Measurements from ENCODE around the gene MARCKSL1.
A peak's percentile ranks its signal among the peaks of the same experiment; 100 is the strongest.
"Not testable (repeated sequence)": the region's sequence is repeated elsewhere in the genome, so short reads cannot be mapped to it uniquely, and the experiment has no call there.

Gene MARCKSL1

DNA sequence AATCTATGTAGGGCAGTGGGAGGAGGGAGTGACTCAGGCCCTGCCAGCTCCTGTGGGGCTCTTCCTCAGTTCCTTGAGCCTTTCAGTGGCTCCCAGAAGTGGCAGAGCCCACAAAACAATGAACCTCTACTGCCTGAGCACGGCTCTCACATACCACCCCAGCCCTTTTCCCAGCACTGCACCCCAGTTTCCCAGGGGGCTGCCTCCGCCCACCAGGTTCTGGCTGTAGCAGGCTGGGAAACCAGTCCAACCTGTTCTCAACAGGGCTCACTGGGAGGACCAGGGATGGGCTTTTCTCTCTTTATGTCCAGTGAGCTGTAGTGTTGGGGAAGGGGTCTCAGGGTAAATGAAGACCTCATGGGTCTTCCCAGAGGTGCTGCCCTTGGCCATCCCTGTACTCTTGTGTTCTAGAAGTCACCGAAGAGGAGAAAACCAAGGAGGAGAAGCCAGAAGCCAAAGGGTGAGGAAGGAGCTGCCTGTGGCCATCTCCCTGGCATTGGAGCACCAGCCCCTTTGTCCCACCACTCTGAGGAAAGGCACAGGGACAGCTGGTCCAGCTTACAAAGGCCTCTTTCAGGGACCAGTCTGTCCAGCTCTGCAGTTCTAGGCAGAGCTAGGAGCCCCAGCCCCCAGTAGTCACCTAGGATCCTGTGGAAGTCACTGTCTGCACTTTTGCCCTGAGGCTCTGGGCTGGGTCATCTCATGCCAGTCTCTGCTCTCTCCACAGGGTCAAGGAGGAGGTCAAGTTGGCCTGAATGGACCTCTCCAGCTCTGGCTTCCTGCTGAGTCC is 3.5 kb downstream of the MARCKSL1 start:
- no peak for DNase-seq (ENCODE audit: low spot score)

DNA sequence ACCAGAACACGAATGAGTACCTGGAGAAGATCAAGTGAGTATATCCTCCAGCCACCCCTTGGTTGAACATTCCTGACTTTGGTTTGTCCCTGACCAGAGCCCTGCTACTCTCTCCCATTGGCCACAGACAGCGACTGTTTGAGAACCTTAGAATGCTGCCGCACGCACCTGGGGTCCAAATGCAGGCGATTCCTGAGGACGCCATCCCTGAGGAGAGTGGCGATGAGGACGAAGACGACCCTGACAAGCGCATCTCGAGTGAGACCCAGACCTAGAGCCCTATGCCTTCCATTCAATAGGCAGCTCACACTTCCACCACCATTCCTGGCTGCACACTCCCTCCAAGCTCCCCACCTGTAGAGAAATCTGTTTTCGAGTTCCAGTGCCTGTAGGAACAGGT is 4.5 kb downstream of the MARCKSL1 start:
- no peak for DNase-seq (ENCODE audit: low spot score)

DNA sequence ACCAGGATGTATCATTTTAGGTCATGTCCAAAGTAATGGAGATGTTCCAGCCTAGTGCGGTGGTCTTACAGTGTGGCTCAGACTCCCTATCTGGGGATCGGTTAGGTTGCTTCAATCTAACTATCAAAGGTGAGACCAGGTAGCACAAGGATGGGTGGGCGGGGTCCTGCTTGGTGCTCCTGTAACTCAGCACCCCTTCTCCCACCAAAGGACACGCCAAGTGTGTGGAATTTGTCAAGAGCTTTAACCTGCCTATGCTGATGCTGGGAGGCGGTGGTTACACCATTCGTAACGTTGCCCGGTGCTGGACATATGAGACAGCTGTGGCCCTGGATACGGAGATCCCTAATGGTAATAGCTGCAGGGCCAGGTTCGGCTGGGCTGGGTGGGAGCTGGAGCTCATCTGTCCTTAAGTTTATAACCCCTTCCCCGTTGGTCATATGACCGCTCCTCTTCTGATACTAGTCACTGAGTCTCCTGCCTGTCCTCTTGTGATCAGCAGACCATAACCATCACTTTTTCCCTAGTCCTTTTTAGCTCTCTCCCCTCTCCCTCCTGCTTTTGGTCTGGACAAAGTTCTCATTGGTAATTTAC is 5.4 kb downstream of the MARCKSL1 start:
- no peak for DNase-seq (ENCODE audit: low spot score)

DNA sequence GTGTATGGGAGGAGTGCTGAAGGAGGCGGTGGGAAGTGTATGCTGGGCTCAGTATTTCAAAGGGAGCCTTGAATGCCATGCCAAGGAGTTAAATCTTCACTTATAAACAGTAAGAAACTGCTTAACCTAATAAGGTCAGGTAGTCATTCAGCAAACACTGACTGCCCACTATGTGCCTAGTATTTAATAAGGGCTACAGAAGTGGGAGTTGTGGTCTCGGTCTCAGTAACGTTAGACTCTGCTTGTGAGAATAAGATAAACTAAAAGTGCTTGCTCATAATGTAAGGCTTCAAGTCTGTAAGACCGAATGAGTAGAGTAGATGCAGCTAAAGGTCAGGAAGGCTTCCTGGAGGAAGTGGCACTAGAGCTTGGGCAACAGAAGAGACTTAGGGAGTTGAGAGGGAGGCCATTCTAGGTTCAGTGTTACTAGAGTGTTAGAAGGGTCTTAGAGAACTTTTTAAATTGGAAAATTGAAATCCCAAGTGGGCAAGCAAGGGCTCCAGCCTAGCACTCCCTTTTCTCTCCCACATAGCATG is 6.0 kb downstream of the MARCKSL1 start:
- DNase-seq (ENCODE audit: low spot score) = no peak

DNA sequence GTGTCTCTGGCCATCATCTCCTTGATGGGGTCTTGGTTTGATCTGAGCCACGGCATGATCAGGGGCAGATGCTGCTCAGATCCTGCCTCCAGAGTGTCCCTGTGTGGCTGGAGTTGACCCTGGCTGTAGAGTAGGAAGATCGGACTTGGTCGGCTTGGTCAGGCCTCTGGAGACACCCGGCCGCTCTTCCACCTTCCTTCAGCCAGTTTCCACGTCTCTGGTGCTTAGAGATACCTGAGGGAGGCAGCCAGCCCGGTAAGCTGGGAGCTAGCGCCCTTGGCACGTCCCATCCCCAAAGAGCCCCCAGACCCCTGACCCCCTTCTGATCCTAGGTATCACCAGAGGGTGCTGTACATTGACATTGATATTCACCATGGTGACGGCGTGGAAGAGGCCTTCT is 8.8 kb downstream of the MARCKSL1 start:
- DNase-seq (ENCODE audit: low spot score) = no peak

DNA sequence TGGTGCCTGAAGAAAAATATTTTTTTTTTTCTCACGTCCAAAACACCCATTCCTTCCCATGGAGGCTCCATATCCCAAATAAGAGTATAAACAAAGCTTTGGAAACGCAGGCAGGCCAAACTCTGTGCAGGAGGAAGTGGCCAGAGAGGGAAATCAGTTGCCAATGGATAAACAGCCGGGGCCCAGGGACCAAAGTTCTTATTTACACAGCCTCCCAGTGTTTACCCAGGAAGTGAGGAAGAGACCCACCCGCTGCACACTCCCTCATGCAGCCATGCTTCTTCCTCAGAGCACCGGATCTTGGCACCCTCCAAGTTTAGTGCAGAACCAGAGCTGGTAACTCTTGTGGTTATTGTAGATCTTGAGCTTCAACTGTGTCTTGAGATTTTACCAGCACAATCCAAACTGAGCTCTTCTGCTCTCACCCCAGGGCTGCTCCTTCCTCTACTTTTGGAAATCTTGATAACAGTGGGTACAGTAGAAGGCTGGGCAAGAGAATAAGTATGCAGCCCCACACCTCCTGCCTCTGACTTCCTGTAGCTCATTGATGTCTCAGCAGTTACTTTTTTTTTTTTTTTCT is 14.2 kb downstream of the MARCKSL1 start:
- DNase-seq (ENCODE audit: low spot score) = no peak

DNA sequence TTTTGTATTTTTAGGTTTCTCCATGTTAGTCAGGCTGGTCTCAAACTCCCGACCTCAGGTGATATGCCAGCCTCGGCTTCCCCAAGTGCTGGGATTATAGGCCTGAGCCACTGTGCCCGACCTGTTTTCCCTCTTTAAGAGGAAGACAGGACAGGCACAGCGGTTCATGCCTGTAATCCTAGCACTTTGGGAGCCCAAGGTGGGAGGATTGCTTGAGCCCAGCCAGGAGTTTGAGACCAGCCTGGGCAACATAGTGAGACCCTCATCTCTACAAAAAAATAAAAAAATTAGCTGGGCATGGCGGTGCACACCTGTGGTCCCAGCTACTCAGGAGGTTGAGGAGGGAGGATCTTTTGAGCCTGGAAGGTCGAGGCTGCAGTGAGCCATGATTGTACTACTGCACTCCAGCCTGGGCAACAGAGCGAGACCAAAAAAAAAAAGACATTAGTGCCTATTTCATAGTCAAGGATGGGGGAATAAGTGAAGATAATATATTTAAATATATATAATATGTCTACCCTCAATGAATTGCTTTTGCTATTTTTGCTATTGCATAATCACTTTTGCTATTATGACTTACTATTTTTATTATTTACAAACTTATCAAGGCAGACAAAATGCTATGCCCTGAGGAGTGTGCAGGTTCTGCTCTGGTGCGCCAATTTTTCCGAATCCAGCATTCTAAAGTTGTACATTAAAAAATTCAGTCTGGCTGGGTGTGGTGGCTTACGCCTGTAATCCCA is 17.7 kb downstream of the MARCKSL1 start:
- DNase-seq (ENCODE audit: low spot score) = no peak

DNA sequence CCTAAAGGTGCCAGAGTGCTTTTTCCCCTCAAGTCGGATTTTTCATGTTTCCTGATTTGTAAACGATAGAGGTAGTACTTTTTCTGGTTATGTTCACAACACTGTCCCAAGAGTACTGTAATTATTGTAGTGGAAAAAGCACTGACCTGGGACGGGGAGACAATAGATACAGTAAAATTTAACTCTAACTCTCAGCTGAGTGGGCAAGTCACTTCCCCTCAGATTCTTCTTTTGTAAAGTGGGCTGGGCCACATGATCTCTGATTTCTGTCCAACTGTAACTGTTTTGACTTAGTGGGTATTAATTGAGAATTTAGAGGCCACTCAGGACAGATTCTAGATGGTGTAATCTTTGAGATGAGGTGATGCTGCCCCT is 19.1 kb downstream of the MARCKSL1 start:
- DNase-seq (ENCODE audit: low spot score) = no peak

DNA sequence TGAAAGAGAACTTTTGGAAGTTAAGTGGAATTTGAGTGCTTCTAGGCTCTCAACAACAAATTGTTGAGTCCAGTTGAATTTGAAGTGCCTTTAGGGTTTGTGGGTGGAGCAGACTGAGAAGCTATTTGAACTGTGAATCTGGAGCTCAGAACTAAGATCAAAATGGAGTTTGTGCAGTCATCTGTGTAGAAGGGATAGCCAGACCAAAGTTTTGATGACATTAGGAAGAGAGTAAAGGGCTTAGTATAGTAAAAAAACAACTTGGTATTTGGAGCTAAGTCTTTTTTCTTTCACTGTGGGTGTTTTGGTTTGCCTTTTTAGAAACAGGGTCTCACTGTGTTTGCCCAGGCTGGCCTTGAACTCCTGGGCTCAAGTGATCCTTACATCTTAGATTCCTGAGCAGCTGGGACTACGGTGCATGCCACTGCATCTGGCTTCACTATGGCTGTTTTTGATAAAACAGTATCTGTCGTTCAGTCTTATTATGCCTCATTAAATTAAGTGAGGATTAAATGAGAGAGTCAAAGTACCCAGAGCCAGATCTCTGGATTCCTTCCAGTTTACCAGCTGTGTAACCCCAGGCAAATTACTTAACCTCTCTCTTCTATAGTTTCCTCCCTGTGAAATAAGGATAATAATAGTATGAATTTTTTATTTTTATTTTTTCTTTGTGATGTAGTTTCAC is 24.2 kb downstream of the MARCKSL1 start:
- DNase-seq (ENCODE audit: low spot score) = no peak

DNA sequence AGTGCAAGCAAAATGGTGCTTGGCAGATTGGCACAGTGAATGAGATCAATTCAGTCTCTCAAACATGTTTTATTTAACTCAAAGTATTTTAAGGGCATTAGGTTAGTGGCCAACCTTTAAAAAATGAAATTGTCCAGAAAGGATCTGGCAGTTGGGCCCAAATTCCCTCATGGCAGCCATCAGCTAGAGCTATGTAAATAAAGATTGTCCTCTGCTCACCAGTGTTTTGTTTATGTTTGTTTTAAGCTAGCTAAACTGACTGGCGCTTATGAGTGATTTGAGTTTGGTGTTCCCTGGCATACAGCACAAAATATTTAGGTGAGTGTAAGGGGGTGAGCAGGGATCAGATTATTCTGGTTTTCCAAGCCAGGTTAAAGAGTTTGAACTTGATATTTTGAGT is 26.1 kb downstream of the MARCKSL1 start:
- no peak for DNase-seq (ENCODE audit: low spot score)

DNA sequence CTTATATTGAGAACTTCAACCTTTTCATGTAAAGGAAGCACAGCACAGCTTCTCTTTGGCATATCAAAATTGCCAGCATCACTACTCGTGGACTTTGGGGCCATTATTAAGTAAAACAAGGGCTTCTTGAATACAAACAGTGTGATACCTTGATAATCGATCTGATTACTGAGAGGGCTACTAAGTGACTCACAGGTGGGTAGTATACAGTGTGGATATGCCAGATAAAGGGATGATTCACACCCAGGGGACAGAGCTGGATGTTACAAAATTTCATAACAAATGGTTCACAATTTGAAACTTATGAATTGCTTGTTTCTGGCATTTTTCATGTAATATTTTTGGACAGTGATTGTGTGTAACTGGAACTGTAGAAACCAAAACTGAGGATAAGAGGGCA is 28.7 kb downstream of the MARCKSL1 start:
- no peak for DNase-seq (ENCODE audit: low spot score)

DNA sequence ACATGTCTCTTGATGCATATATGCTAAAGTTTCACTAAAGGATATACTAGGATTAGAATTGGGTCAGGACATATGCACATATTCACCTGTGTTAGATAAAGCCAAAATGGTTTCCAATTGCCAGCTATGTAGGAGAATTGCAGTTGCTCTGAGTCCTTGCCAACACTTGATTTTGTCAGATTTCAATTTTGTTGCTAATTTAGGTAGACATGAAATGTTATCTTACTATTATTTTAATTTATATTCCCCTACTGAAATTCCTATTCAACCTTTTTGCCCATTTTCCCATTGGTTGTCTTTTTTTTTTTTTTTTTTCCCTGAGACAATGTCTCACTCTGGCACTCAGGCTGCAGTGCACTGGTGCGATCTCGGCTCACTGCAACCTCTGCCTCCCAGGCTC is 30.7 kb downstream of the MARCKSL1 start:
- no peak for DNase-seq (ENCODE audit: low spot score)

DNA sequence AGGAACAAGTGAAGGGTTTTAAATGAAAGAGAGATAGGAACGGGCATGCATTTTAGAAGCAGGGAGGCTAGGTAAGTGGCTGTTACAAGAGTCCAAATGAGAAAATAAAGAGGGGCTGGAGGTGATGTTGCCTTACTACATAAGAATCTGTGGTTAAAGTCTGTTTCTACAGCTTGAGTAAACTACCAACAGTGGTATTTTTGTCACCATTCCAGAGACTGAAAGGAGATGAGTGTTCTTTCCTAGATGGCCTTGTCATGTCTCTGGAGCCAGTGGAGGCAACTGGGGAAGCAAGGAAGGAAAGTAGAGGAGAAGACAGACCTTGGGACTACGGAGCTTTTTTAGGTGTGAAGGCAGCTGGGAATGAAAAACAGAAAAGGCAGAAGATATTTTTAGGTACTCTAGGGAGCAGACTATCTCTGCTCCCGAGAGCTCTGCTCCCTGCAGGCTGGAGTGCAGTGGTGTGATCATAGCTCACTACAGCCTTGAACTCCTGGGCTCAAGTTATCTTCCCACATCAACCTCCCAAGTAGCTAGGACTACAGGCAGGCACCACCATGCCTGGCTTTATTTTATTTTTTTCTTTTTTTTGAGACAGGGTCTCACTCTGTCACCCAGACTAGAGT is 31.9 kb downstream of the MARCKSL1 start:
- DNase-seq (ENCODE audit: low spot score) = no peak

DNA sequence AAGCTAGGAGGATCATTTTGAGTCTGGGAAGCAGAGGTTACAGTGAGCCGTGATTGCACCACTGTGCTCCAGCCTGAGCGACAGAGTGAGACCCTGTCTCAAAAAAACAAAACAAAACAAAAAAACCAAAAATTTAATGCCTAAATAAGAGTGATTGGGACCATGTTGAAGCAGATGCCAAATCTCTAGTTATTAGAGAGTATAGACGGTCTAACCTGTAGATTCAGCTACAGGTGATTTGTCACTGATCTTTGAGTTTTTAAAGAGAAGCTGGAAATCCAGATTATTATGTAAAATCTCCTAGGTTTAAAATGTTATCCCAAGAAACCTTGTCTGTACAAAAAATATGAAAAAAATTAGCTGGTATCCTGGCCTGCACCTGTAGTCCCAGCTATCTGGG is 32.7 kb downstream of the MARCKSL1 start:
- DNase-seq (ENCODE audit: low spot score) = no peak

DNA sequence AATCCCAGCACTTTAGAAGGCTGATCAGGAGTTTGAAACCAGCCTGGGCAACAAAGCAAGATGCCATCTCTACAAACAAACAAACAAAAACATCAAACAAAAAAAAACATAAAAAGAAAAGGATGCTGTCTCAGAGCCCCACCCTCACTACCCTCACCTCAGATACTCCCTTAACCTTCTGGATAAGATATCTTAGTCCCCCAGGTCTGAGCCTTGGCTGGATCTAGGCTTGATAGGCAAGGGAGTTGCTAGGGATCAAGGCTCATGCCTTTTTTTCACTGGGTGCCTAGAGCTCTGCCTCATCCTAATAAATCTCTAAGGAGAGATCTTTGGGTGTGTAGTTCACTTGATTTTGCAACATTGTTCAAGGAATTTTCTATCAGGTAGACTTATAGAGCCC is 36.7 kb downstream of the MARCKSL1 start:
- DNase-seq (ENCODE audit: low spot score) = no peak

DNA sequence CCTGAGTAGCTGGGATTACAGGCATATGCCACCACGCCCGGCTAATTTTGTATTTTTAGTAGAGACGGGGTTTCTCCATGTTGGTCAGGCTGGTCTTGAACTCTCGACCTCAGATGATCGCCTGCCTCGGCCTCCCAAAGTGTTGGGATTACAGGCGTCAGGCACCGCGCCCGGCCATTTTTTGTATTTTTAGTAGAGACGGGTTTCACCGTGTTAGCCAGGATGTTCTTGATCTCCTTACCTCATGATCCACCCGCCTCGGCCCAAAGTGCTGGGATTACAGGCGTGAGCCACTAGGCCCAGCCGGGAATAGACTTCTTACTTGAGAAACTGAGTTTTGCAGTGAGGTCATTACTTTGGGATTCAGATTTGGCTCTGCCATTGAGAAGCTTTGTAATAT is 37.8 kb downstream of the MARCKSL1 start:
- DNase-seq (ENCODE audit: low spot score) = not testable (repeated sequence)

DNA sequence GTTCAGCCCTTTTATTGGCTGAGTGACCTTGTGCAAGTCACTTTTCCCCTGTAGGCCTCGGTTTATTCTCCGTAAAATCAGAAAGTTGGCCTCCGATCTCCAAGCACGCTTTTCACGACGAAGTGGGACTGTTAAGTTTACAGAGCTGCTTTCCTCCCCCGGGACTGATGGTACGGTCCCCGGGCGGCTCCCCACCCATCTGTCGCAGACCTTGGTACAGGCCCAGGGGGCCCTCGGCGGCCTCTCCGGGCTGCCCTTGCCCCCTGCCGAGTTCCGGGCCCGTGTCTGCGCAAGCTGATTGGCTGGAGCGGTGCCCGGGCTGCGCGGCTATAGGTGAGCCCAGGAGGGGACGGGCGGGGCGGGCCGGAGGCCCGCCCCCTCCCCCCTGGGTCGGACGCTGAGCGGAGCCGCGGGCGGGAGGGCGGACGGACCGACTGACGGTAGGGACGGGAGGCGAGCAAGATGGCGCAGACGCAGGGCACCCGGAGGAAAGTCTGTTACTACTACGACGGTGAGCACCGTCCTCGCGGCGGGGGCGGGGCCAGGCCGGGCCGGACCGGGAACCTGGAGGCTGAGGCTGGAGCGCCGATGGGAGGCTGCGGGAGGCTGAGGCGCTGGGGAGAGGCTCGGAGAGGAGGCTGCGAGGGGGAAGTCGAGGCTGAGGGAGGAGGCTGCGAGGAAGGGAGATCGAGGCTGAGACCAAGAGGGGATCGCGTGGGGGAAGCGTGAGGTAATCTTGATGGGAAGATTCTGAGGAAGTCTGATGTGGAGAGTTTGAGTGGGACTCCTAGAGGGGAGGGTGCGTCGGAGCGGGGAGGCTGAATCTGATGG is 44.1 kb downstream of the MARCKSL1 start, which contains the start of gene HDAC1:
Gene HDAC1, plus strand, starts transcription at position 376 of the 831 bp plus-strand sequence. Its CDS starts 87 bp downstream, at position 463.
- peak; percentile 93 for DNase-seq (ENCODE audit: low spot score)

DNA sequence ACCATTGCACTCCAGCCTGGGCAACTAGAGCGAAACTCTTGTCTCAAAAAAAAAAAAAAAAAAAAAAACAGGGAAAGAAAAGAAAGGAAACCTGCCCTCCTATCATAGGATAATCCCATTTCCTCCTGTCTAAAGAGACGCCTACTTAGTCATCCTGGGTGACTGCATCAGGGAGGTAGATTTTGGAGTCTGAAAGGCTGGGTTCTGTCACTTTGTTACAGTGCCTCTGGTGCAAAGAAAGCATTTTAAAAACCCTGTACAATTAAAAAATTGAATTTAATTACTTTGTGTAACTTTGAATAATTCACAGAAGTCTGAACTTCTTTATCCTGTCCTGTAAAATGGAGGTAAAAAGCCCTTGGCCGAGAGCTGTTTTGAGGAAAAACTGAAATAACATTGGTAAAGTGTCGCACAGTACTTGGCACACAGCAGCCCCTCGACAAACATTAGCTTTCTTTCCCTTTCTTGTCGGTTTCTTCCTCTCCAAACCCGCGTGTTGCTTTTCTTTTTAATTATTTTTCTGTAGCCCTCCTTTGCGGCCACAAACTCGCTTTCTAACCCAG is 44.8 kb downstream of the MARCKSL1 start:
- DNase-seq (ENCODE audit: low spot score) = no peak

DNA sequence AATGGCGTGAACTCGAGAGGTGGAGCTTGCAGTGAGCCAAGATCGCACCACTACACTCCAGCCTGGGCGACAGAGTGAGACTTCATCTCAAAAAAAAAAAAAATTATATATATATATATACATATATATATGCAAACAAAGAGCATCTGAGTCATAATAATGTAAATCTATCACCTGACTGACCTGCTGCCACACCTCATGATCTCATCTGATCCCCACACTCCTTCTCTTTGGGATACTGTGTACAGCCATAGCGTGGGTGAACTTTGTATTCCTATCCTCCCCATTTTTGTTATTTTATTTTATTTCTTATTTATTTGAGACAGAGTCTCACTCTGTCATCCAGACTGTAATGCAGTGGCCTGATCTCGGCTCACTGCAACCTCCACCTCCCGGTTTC is 46.8 kb downstream of the MARCKSL1 start:
- no peak for DNase-seq (ENCODE audit: low spot score)

DNA sequence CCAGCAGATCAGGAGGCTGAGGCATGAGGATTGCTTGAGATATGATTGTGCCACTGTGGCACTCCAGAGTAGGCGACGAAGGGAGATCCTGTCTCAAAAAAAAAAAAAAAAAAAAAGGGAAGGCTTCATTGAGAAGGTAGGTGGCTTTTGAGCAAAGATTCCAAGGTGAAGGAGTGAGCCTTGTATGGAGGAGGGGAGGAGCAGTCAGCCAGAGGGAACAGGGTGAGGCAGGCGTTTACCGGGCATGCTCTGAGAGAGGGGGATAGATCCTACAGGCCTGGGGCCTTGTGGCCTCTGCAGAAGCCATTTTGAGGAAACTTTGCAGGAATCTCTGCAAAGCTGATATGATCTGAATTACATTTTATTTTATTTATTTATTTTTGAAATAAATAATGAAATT is 49.3 kb downstream of the MARCKSL1 start:
- DNase-seq (ENCODE audit: low spot score) = no peak
